Peyer's patch (tissue), 4 donors: Measurements from ENCODE around the gene DSG1. TPM values are rescaled to one million over a fixed set of nuclear protein-coding genes. Genes with fewer than 3 reads are reported as not detected.

Experiments
- DNase-seq, 3 donors: peaks; one replicate each; pipeline ENCODE4 v3.0.0-alpha.2; 2017 to 2019
- H3K27ac ChIP-seq, 4 donors: fragments of 200-600 bp; sonication (generic); one replicate each; pipeline ENCODE4 v1.5.1; 2016 to 2019
- H3K27me3 ChIP-seq, 2 donors: fragments of 200-600 bp; sonication (generic); one replicate each; pipeline ENCODE4 v1.5.1; 2019
- H3K36me3 ChIP-seq, 3 donors: fragments of 200-600 bp; sonication (generic); one replicate each; pipeline ENCODE4 v1.5.1; 2016 to 2019
- H3K4me1 ChIP-seq, 4 donors: fragments of 200-600 bp; sonication (generic); one replicate each; pipeline ENCODE4 v1.5.1; 2016 to 2019
- H3K4me3 ChIP-seq, 4 donors: fragments of 200-600 bp; sonication (generic); 1 replicate in 3 of 4; 2 replicates in 1 of 4; pipeline ENCODE4 v1.5.1; 2016 to 2019; ENCODE audit warnings: mild to moderate bottlenecking in 1 of 4
- H3K9me3 ChIP-seq, 4 donors: fragments of 200-600 bp; sonication (generic); one replicate each; pipeline ENCODE4 v1.5.1; 2016 to 2019; ENCODE audit warnings: mild to moderate bottlenecking in 1 of 4
- CTCF ChIP-seq, 6 experiments: fragments of 450-650 bp in 4 of 6; fragments of 200-600 bp in 2 of 6; sonication (generic) in 1 of 6; IDR thresholded peaks; one replicate each; pipeline ENCODE4 v1.5.1; 2017 to 2019; ENCODE audit warnings: antibody characterized with exemption in 6 of 6, mild to moderate bottlenecking in 3 of 6, moderate library complexity in 1 of 6
- POLR2A ChIP-seq, 2 donors: fragments of 450-650 bp; IDR thresholded peaks; one replicate each; pipeline ENCODE4 v1.5.1; 2017; ENCODE audit warnings: antibody characterized with exemption in 2 of 2, mild to moderate bottlenecking in 2 of 2, moderate library complexity in 2 of 2
- total RNA-seq, 4 donors: library from RNA; depleted of rRNA; stranded (reverse); fragments of >200 nt; gene quantifications; one replicate each; pipeline ENCODE4 v1.1.0, GENCODE V29; 2016

The DSG1 gene
- total RNA-seq, 4 donors from 2014 or later = 0.27 to 0.38 TPM; not detected in 2

GRCh38 chr18:31291688-31292087 is 26.3 kb upstream of the DSG1 start:
- Histone ChIP-seq H3K27ac (no peak overlapping the region), H3K9me3 (no peaks in the 10 kb centered on the region), H3K27me3 (no peaks in the 10 kb centered on the region), H3K36me3 (no peaks in the 10 kb centered on the region), H3K4me3 (no peak overlapping the region), H3K4me1 (no peaks in the 10 kb centered on the region)
- DNase-seq = no peak
- TF ChIP-seq POLR2A (IDR thresholded peaks at IDR 0.05) (no peak), CTCF (IDR thresholded peaks at IDR 0.05) (no peak)

DNA sequence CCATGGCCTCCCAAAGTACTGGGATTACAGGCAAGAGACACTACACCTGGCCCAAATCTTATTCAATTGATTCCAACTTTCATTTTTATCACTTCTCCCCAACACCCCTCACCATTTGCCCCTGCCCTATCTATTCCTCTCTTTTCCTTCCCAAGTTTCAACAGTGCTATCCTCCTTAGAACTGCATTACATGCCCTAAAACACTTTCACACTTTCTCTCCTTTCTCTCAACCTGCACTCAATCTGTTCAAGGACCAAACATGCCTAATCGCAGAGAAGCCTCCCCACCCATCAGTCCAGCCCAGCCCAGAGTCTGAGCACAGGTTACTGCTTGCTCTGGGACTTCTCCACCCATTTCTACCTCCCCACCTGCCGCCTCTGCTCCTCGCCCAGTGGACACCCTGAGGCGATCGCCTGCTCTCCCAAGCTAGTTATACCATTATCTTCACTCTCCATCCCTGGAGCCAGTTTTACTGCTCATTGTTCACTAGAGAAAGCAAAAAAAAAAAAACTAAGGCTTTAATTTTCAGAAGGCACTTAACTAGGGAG is 23.7 kb upstream of the DSG1 start:
- Histone ChIP-seq H3K4me1 (no peaks in the 10 kb centered on the region), H3K27ac (no peak overlapping the region), H3K4me3 (no peak overlapping the region), H3K27me3 (no peaks in the 10 kb centered on the region), H3K9me3 (no peaks in the 10 kb centered on the region), H3K36me3 (no peaks in the 10 kb centered on the region)
- DNase-seq = no peak
- TF ChIP-seq CTCF (IDR thresholded peaks at IDR 0.05) (no peak), POLR2A (IDR thresholded peaks at IDR 0.05) (no peak)

DNA sequence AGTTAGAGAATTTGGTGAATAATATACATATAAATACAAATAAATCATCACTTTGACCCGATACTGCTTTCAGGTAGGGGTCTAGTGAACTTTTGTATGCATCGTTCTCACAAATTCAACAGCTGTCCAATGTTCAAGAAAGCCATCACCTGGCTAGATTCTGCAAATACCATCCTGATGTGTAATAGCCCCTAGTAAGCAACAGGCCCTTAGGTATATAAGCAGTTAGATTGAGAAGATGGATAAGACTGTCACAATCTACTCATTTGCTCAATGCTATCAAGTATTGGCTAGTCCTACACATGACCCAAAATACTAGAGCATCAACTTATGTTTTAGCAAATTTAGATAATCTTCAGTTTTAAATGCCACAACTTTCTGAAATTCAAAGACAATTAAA is 20.7 kb upstream of the DSG1 start:
- H3K9me3 ChIP-seq = no peaks in the 10 kb centered on the region
- DNase-seq = no peak
- H3K36me3 ChIP-seq = no peaks in the 10 kb centered on the region
- no peak overlapping the region for H3K4me3 ChIP-seq
- TF ChIP-seq POLR2A (IDR thresholded peaks at IDR 0.05) (no peak), CTCF (IDR thresholded peaks at IDR 0.05) (no peak)
- H3K27ac ChIP-seq = no peak overlapping the region
- peaks cover 0 to 9% (median 0%) of the 10 kb centered on the region in 4 donors for H3K4me1 ChIP-seq
- H3K27me3 ChIP-seq = no peaks in the 10 kb centered on the region

GRCh38 chr18:31301201-31301655 is 16.7 kb upstream of the DSG1 start:
- peaks cover 0 to 9% (median 0%) of the 10 kb centered on the region in 4 donors for H3K4me1 ChIP-seq
- DNase-seq = peak in 1 of 3 donors; percentile 49
- TF ChIP-seq CTCF (IDR thresholded peaks at IDR 0.05) (no peak), POLR2A (IDR thresholded peaks at IDR 0.05) (no peak)

DNA sequence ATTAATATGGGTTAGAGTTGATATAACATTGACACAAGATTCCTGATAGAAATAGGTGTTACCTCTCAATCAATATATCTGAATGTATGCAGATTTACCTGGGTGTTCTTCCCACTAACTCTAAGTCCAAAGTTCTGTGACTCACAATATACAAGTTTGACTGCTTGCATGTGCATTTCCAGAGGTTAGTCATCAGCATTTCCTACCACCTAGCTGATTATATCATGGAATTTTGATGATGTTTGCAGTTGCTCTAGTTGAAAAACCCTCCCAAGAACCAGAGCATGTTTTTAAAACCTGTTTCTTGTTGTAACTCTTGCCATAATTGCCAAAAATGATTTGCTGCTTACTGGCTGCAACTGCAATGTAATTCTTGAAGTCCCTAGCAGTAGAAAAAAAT is 15.0 kb upstream of the DSG1 start:
- Histone ChIP-seq H3K4me3 (no peak overlapping the region), H3K4me1 (peaks cover 0 to 9% (median 0%) of the 10 kb centered on the region in 4 donors), H3K9me3 (no peaks in the 10 kb centered on the region), H3K27ac (peak overlapping the region in 1 of 4 donors; percentile 25), H3K36me3 (no peaks in the 10 kb centered on the region), H3K27me3 (no peaks in the 10 kb centered on the region)
- DNase-seq = no peak
- TF ChIP-seq POLR2A (IDR thresholded peaks at IDR 0.05) (no peak), CTCF (IDR thresholded peaks at IDR 0.05) (no peak)

More at GRCh38 chr18:31301201-31301655, 16.7 kb upstream of the DSG1 start:
- Histone ChIP-seq H3K27me3 (no peaks in the 10 kb centered on the region), H3K4me3 (no peak overlapping the region), H3K9me3 (no peaks in the 10 kb centered on the region), H3K27ac (no peak overlapping the region), H3K36me3 (no peaks in the 10 kb centered on the region)
